Mononuclear cell (primary cell): ENCODE measurements around the gene WHRN. TPM values are rescaled to one million over a fixed set of nuclear protein-coding genes. Genes with fewer than 3 reads are reported as not detected.

Experiments
- H3K27me3 ChIP-seq: 2 replicates; pipeline ENCODE4 v1.6.0; 2011; ENCODE audit warnings: low read length, control low read depth; ENCODE audit not compliant: insufficient read depth
- H3K4me1 ChIP-seq: 2 replicates; pipeline ENCODE4 v1.5.1; 2011; ENCODE audit warnings: mild to moderate bottlenecking, low read length, control low read depth; ENCODE audit not compliant: insufficient read depth
- H3K4me3 ChIP-seq: 2 replicates; pipeline ENCODE4 v1.5.1; 2011; ENCODE audit warnings: mild to moderate bottlenecking, low read length, moderate library complexity
- H3K9me3 ChIP-seq: 2 replicates; pipeline ENCODE4 v1.5.1; 2011; ENCODE audit warnings: low read depth, mild to moderate bottlenecking, control low read depth, low read length
- total RNA-seq: library from RNA; depleted of rRNA; stranded (reverse); fragments of >200 nt; gene quantifications from one replicate; pipeline ENCODE4 v1.2.3, GENCODE V29; 2012

Gene WHRN
- total RNA-seq, 1 donor: 4.7 TPM

GRCh38 chr9:114461468-114461867, 43.8 kb downstream of the WHRN start:
- no peaks in the 10 kb centered on the region for H3K9me3 ChIP-seq
- H3K4me3 ChIP-seq: no peak overlapping the region
- H3K4me1 ChIP-seq: no peaks in the 10 kb centered on the region
- H3K27me3 ChIP-seq: no peaks in the 10 kb centered on the region

GRCh38 chr9:114460513-114461199, 44.6 kb downstream of the WHRN start:
- Histone ChIP-seq H3K4me3 (no peak overlapping the region), H3K27me3 (no peaks in the 10 kb centered on the region), H3K9me3 (no peaks in the 10 kb centered on the region), H3K4me1 (no peaks in the 10 kb centered on the region)

- H3K9me3 ChIP-seq: no peaks in the 10 kb centered on the region
- H3K27me3 ChIP-seq: no peaks in the 10 kb centered on the region
- no peak overlapping the region for H3K4me3 ChIP-seq
- no peaks in the 10 kb centered on the region for H3K4me1 ChIP-seq
These were observed 45.8 kb downstream of the WHRN start for GRCh38 chr9:114459464-114459863.

- H3K27me3 ChIP-seq: no peaks in the 10 kb centered on the region
These were observed 48.3 kb downstream of the WHRN start for GRCh38 chr9:114456929-114457328.

GRCh38 chr9:114454652-114455051, 50.6 kb downstream of the WHRN start:
- no peaks in the 10 kb centered on the region for H3K27me3 ChIP-seq
- peaks cover 24% of the 10 kb centered on the region for H3K4me1 ChIP-seq
- H3K4me3 ChIP-seq: no peak overlapping the region
- no peaks in the 10 kb centered on the region for H3K9me3 ChIP-seq

More at GRCh38 chr9:114456929-114457328, 48.3 kb downstream of the WHRN start:
- Histone ChIP-seq H3K4me3 (no peak overlapping the region), H3K4me1 (peaks cover 13% of the 10 kb centered on the region), H3K9me3 (no peaks in the 10 kb centered on the region)

- H3K9me3 ChIP-seq: no peaks in the 10 kb centered on the region
- H3K4me3 ChIP-seq: no peak overlapping the region
- no peaks in the 10 kb centered on the region for H3K27me3 ChIP-seq
- H3K4me1 ChIP-seq: peaks cover 24% of the 10 kb centered on the region
These were observed 52.8 kb downstream of the WHRN start for GRCh38 chr9:114452219-114453165.

GRCh38 chr9:114451707-114452031, 53.6 kb downstream of the WHRN start:
- Histone ChIP-seq H3K27me3 (no peaks in the 10 kb centered on the region), H3K4me1 (peaks cover 24% of the 10 kb centered on the region), H3K9me3 (no peaks in the 10 kb centered on the region), H3K4me3 (no peak overlapping the region)

- H3K4me3 ChIP-seq: no peak overlapping the region
- no peaks in the 10 kb centered on the region for H3K27me3 ChIP-seq
- H3K4me1 ChIP-seq: peaks cover 24% of the 10 kb centered on the region
- H3K9me3 ChIP-seq: no peaks in the 10 kb centered on the region
These were observed 54.2 kb downstream of the WHRN start for GRCh38 chr9:114450833-114451706.

- Histone ChIP-seq H3K4me1 (peaks cover 24% of the 10 kb centered on the region), H3K9me3 (no peaks in the 10 kb centered on the region), H3K27me3 (no peaks in the 10 kb centered on the region), H3K4me3 (no peak overlapping the region)
These were observed 55.1 kb downstream of the WHRN start for GRCh38 chr9:114450181-114450580.

GRCh38 chr9:114449236-114449635, 56.0 kb downstream of the WHRN start:
- H3K4me1 ChIP-seq: peaks cover 24% of the 10 kb centered on the region
- no peaks in the 10 kb centered on the region for H3K27me3 ChIP-seq
- H3K9me3 ChIP-seq: no peaks in the 10 kb centered on the region
- H3K4me3 ChIP-seq: no peak overlapping the region

- no peaks in the 10 kb centered on the region for H3K9me3 ChIP-seq
- H3K27me3 ChIP-seq: no peaks in the 10 kb centered on the region
- no peak overlapping the region for H3K4me3 ChIP-seq
- peaks cover 24% of the 10 kb centered on the region for H3K4me1 ChIP-seq
These were observed 56.6 kb downstream of the WHRN start for GRCh38 chr9:114448706-114449105.

- no peaks in the 10 kb centered on the region for H3K27me3 ChIP-seq
- H3K4me1 ChIP-seq: peaks cover 11% of the 10 kb centered on the region
- H3K4me3 ChIP-seq: no peak overlapping the region
- H3K9me3 ChIP-seq: no peaks in the 10 kb centered on the region
These were observed 58.4 kb downstream of the WHRN start for GRCh38 chr9:114446672-114447450.

GRCh38 chr9:114446036-114446435, 59.2 kb downstream of the WHRN start:
- peaks cover 3% of the 10 kb centered on the region for H3K4me1 ChIP-seq
- H3K4me3 ChIP-seq: no peak overlapping the region
- H3K27me3 ChIP-seq: no peaks in the 10 kb centered on the region
- H3K9me3 ChIP-seq: no peaks in the 10 kb centered on the region

GRCh38 chr9:114445616-114446015, 59.7 kb downstream of the WHRN start:
- Histone ChIP-seq H3K4me3 (no peak overlapping the region), H3K27me3 (no peaks in the 10 kb centered on the region)

More at GRCh38 chr9:114445616-114446015, 59.7 kb downstream of the WHRN start:
- no peaks in the 10 kb centered on the region for H3K9me3 ChIP-seq
- no peaks in the 10 kb centered on the region for H3K4me1 ChIP-seq
